WTC11 (cell line): ENCODE results near the gene PLPPR3. TPM values are rescaled to one million over a fixed set of nuclear protein-coding genes. Genes with fewer than 3 reads are reported as not detected.
"Not testable (repeated sequence)": the region's sequence is repeated elsewhere in the genome, so short reads cannot be mapped to it uniquely, and the experiment has no call there.

ENCODE experiments used
- ATAC-seq: fragments of 200-7000 bp; cut with Tn5 transposase; 2 replicates; pipeline ENCODE4 v1.10.0; 2021; ENCODE audit warnings: mild to moderate bottlenecking, moderate library complexity
- CTCF ChIA-PET: fragments of 300-600 bp; sonication (Branson Sonifier 250); formaldehyde crosslinking; loops from one replicate; lab custom pipeline; 2021; ENCODE audit warnings: antibody characterized with exemption; lab: Charles Lee
- POLR2A ChIA-PET: fragments of 350-600 bp; sonication (Branson Sonifier 250); formaldehyde crosslinking; loops from one replicate; lab custom pipeline; 2021; ENCODE audit warnings: antibody characterized with exemption; lab: Charles Lee
- DNase-seq: peaks from one replicate; pipeline ENCODE4 v3.0.0; 2021; ENCODE audit warnings: low spot score
- H3K27ac Mint-ChIP-seq: 2 replicates; pipeline ENCODE4 v1.8.0; 2021; ENCODE audit warnings: mixed read lengths
- H3K27me3 Mint-ChIP-seq: 2 replicates; pipeline ENCODE4 v1.8.0; 2021; ENCODE audit warnings: low read depth, mild to moderate bottlenecking, moderate library complexity, mixed read lengths
- H3K36me3 Mint-ChIP-seq: 2 replicates; pipeline ENCODE4 v1.8.0; 2021; ENCODE audit warnings: mixed read lengths
- H3K4me1 Mint-ChIP-seq: 2 replicates; pipeline ENCODE4 v1.8.0; 2022; ENCODE audit warnings: mixed read lengths
- H3K4me3 Mint-ChIP-seq: 2 replicates; pipeline ENCODE4 v1.8.0; 2021; ENCODE audit warnings: mild to moderate bottlenecking, moderate library complexity, mixed read lengths
- H3K9me3 Mint-ChIP-seq: 2 replicates; pipeline ENCODE4 v1.8.0; 2021; ENCODE audit warnings: mixed read lengths
- ESRRA ChIP-seq: sonication (generic); formaldehyde crosslinking; IDR thresholded peaks from 2 replicates; pipeline ENCODE4 v1.8.1; 2022; ENCODE audit warnings: mild to moderate bottlenecking, missing genetic modification reagents, borderline replicate concordance
- GTF2I ChIP-seq: fragments of 250-450 bp; sonication (Bioruptor Pico); conservative IDR thresholded peaks from 2 replicates; pipeline ENCODE4 v1.4.0; 2021; ENCODE audit warnings: mild to moderate bottlenecking
- IRF1 ChIP-seq: sonication (generic); formaldehyde crosslinking; IDR thresholded peaks from 2 replicates; pipeline ENCODE4 v1.8.0; 2023; ENCODE audit warnings: missing genetic modification reagents
- MLX ChIP-seq: sonication (generic); formaldehyde crosslinking; IDR thresholded peaks from 2 replicates; pipeline ENCODE4 v1.8.1; 2023; ENCODE audit warnings: mild to moderate bottlenecking, missing genetic modification reagents, moderate library complexity
- NFATC4 ChIP-seq: fragments of 250-450 bp; sonication (Bioruptor Pico); IDR thresholded peaks from 2 replicates; pipeline ENCODE4 v1.9.0; 2021; ENCODE audit warnings: mild to moderate bottlenecking
- RELA ChIP-seq: sonication (generic); formaldehyde crosslinking; IDR thresholded peaks from 2 replicates; pipeline ENCODE4 v1.8.1; 2022; ENCODE audit warnings: missing genetic modification reagents, mild to moderate bottlenecking, borderline replicate concordance
- ZMAT4 ChIP-seq: fragments of 250-450 bp; sonication (Bioruptor Pico); IDR thresholded peaks from 2 replicates; pipeline ENCODE4 v1.9.0; 2021; ENCODE audit warnings: mild to moderate bottlenecking
- ZNF121 ChIP-seq: sonication (generic); formaldehyde crosslinking; IDR thresholded peaks from 2 replicates; pipeline ENCODE4 v1.8.0; 2023; ENCODE audit warnings: missing genetic modification reagents
- ZNF138 ChIP-seq: sonication (generic); formaldehyde crosslinking; conservative IDR thresholded peaks from 2 replicates; pipeline ENCODE4 v1.8.1; 2022; ENCODE audit warnings: mild to moderate bottlenecking, moderate library complexity, missing genetic modification reagents
- total RNA-seq: library from RNA; stranded (reverse); gene quantifications from 3 replicates; pipeline ENCODE4 v1.2.3, GENCODE V29; 2021
- TF ChIP-seq, protein P1 (sequence below): sonication (generic); formaldehyde crosslinking; conservative IDR thresholded peaks from 2 replicates; pipeline ENCODE4 v1.8.1; 2023; ENCODE audit warnings: mild to moderate bottlenecking, low read depth, missing genetic modification reagents, moderate library complexity
- TF ChIP-seq, protein P2 (sequence below): fragments of 250-450 bp; sonication (Bioruptor Pico); IDR thresholded peaks from 2 replicates; pipeline ENCODE4 v1.9.0; 2021; ENCODE audit warnings: mild to moderate bottlenecking
- TF ChIP-seq, protein P3 (sequence below): sonication (generic); formaldehyde crosslinking; IDR thresholded peaks from 2 replicates; pipeline ENCODE4 v1.8.0; 2022; ENCODE audit warnings: mild to moderate bottlenecking, missing genetic modification reagents
- TF ChIP-seq, protein P4 (sequence below): sonication (generic); formaldehyde crosslinking; IDR thresholded peaks from 2 replicates; pipeline ENCODE4 v1.8.0; 2023; ENCODE audit warnings: mild to moderate bottlenecking, missing genetic modification reagents
- TF ChIP-seq, protein P5 (sequence below): sonication (generic); formaldehyde crosslinking; IDR thresholded peaks from 2 replicates; pipeline ENCODE4 v1.8.1; 2022; ENCODE audit warnings: missing genetic modification reagents, borderline replicate concordance

Gene PLPPR3
- total RNA-seq, 1 experiment from 2014 or later: 60.6 TPM

GRCh38 chr19:823565-824121, 1.9 kb upstream of the PLPPR3 start (continued):
- TF ChIP-seq, protein P1, sequence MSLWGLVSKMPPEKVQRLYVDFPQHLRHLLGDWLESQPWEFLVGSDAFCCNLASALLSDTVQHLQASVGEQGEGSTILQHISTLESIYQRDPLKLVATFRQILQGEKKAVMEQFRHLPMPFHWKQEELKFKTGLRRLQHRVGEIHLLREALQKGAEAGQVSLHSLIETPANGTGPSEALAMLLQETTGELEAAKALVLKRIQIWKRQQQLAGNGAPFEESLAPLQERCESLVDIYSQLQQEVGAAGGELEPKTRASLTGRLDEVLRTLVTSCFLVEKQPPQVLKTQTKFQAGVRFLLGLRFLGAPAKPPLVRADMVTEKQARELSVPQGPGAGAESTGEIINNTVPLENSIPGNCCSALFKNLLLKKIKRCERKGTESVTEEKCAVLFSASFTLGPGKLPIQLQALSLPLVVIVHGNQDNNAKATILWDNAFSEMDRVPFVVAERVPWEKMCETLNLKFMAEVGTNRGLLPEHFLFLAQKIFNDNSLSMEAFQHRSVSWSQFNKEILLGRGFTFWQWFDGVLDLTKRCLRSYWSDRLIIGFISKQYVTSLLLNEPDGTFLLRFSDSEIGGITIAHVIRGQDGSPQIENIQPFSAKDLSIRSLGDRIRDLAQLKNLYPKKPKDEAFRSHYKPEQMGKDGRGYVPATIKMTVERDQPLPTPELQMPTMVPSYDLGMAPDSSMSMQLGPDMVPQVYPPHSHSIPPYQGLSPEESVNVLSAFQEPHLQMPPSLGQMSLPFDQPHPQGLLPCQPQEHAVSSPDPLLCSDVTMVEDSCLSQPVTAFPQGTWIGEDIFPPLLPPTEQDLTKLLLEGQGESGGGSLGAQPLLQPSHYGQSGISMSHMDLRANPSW (CRISPR knock-in tag): no peak
- TF ChIP-seq ZNF138 (CRISPR knock-in tag): no peak

- ATAC-seq (peak; percentile 24), DNase-seq (no peak)
- Mint-ChIP-seq H3K36me3 (peaks cover 4% of the 10 kb centered on the region; the same call in 1 of the 2 replicates), H3K27ac (no peak overlapping the region), H3K4me1 (peaks cover 7% of the 10 kb centered on the region), H3K4me3 (peak overlapping the region; percentile 66), H3K27me3 (no peaks in the 10 kb centered on the region), H3K9me3 (peaks cover 4% of the 10 kb centered on the region)
- no peak for TF ChIP-seq ESRRA (CRISPR knock-in tag)
- TF ChIP-seq, protein P2, sequence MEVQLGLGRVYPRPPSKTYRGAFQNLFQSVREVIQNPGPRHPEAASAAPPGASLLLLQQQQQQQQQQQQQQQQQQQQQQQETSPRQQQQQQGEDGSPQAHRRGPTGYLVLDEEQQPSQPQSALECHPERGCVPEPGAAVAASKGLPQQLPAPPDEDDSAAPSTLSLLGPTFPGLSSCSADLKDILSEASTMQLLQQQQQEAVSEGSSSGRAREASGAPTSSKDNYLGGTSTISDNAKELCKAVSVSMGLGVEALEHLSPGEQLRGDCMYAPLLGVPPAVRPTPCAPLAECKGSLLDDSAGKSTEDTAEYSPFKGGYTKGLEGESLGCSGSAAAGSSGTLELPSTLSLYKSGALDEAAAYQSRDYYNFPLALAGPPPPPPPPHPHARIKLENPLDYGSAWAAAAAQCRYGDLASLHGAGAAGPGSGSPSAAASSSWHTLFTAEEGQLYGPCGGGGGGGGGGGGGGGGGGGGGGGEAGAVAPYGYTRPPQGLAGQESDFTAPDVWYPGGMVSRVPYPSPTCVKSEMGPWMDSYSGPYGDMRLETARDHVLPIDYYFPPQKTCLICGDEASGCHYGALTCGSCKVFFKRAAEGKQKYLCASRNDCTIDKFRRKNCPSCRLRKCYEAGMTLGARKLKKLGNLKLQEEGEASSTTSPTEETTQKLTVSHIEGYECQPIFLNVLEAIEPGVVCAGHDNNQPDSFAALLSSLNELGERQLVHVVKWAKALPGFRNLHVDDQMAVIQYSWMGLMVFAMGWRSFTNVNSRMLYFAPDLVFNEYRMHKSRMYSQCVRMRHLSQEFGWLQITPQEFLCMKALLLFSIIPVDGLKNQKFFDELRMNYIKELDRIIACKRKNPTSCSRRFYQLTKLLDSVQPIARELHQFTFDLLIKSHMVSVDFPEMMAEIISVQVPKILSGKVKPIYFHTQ (CRISPR knock-in tag): no peak
- TF ChIP-seq, protein P3, sequence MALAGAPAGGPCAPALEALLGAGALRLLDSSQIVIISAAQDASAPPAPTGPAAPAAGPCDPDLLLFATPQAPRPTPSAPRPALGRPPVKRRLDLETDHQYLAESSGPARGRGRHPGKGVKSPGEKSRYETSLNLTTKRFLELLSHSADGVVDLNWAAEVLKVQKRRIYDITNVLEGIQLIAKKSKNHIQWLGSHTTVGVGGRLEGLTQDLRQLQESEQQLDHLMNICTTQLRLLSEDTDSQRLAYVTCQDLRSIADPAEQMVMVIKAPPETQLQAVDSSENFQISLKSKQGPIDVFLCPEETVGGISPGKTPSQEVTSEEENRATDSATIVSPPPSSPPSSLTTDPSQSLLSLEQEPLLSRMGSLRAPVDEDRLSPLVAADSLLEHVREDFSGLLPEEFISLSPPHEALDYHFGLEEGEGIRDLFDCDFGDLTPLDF: no peak
- TF ChIP-seq GTF2I (CRISPR knock-in tag): no peak
- TF ChIP-seq RELA (CRISPR knock-in tag): no peak
- TF ChIP-seq NFATC4 (CRISPR knock-in tag): no peak
- no peak for TF ChIP-seq IRF1
- ChIA-PET POLR2A (interaction anchor here (0.6 kb wide), 1 partner anchor 444 kb away, joined by 3 read pairs; no protein-coding TSS in a partner anchor), CTCF (no interaction called here)
Measured at GRCh38 chr19:821231-821824, 427 bp downstream of the PLPPR3 start.

DNA sequence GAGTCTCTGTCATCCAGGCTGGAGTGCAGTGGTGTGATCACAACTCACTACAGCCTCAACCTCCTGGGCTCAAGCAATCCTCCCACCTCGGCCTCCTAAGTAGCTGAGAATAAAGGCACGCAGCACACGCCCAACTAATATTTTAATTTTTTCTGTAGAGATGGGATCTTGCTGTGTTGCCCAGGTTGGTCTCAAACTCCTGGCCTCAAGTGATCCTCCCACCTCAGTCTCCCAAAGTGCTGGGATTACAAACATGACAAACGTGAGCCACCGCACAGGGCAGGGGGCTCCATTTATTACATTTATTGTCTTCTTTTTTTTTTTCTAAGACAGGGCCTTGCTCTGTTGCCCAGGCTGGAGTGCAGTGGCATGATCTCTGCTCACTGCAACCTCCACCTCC, 1.5 kb downstream of the PLPPR3 start:
- CTCF ChIA-PET, H3K27me3 Mint-ChIP-seq, H3K27ac Mint-ChIP-seq, POLR2A ChIA-PET, H3K9me3 Mint-ChIP-seq, H3K4me1 Mint-ChIP-seq, DNase-seq, H3K36me3 Mint-ChIP-seq, ATAC-seq: not testable (repeated sequence)
- peak overlapping the region; percentile 66 for H3K4me3 Mint-ChIP-seq
- TF ChIP-seq ZNF121 (CRISPR knock-in tag): peak; percentile 78

- H3K9me3 Mint-ChIP-seq: peaks cover 5% of the 10 kb centered on the region
- H3K4me3 Mint-ChIP-seq: no peak overlapping the region
- peaks cover 16% of the 10 kb centered on the region for H3K36me3 Mint-ChIP-seq
- CTCF ChIA-PET: no interaction called here
- POLR2A ChIA-PET: no interaction called here
- H3K27ac Mint-ChIP-seq: no peak overlapping the region
- no peak for ATAC-seq
- no peak for DNase-seq
- H3K4me1 Mint-ChIP-seq: no peaks in the 10 kb centered on the region
- H3K27me3 Mint-ChIP-seq: no peaks in the 10 kb centered on the region
- no peak for TF ChIP-seq MLX (CRISPR knock-in tag)
- TF ChIP-seq, protein P4, sequence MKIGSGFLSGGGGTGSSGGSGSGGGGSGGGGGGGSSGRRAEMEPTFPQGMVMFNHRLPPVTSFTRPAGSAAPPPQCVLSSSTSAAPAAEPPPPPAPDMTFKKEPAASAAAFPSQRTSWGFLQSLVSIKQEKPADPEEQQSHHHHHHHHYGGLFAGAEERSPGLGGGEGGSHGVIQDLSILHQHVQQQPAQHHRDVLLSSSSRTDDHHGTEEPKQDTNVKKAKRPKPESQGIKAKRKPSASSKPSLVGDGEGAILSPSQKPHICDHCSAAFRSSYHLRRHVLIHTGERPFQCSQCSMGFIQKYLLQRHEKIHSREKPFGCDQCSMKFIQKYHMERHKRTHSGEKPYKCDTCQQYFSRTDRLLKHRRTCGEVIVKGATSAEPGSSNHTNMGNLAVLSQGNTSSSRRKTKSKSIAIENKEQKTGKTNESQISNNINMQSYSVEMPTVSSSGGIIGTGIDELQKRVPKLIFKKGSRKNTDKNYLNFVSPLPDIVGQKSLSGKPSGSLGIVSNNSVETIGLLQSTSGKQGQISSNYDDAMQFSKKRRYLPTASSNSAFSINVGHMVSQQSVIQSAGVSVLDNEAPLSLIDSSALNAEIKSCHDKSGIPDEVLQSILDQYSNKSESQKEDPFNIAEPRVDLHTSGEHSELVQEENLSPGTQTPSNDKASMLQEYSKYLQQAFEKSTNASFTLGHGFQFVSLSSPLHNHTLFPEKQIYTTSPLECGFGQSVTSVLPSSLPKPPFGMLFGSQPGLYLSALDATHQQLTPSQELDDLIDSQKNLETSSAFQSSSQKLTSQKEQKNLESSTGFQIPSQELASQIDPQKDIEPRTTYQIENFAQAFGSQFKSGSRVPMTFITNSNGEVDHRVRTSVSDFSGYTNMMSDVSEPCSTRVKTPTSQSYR: no peak
- TF ChIP-seq, protein P5, sequence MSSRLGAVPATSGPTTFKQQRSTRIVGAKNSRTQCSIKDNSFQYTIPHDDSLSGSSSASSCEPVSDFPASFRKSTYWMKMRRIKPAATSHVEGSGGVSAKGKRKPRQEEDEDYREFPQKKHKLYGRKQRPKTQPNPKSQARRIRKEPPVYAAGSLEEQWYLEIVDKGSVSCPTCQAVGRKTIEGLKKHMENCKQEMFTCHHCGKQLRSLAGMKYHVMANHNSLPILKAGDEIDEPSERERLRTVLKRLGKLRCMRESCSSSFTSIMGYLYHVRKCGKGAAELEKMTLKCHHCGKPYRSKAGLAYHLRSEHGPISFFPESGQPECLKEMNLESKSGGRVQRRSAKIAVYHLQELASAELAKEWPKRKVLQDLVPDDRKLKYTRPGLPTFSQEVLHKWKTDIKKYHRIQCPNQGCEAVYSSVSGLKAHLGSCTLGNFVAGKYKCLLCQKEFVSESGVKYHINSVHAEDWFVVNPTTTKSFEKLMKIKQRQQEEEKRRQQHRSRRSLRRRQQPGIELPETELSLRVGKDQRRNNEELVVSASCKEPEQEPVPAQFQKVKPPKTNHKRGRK (CRISPR knock-in tag): no peak
- TF ChIP-seq ZMAT4: no peak
Measured at GRCh38 chr19:816500-816857, 5.3 kb downstream of the PLPPR3 start.
